Measurements from ENCODE around the gene LAMB4. TPM values are rescaled to one million over a fixed set of nuclear protein-coding genes. Genes with fewer than 3 reads are reported as not detected.

The LAMB4 gene
- total RNA-seq, 1 experiment from 2014 or later = 0.13 TPM

DNA sequence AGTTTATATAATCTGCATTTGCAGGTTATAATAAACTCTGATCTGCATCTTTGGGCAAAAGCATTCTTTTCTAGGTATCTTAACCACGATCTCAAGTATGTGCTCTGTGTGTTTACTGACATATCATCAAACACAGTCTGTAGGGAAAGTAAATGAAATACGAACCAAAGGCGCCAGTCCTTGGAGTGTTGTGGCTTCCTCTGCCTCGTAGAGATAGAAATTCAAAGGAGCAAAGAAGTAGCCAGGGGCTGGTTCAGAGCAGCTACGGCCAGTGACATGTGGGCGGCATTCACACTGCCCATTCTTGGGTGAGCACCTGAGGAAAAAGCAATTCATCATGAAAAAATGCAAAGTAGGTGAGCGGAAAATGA, 38.7 kb downstream of the LAMB4 start:
- peak in 1 of 2 experiments; percentile 14 for DNase-seq (ENCODE audit: low read depth in 1 of 2, low spot score in 2 of 2)
- Histone ChIP-seq H3K27me3 (replicated peaks) (no peaks in the 10 kb centered on the region), H3K4me3 (no peak overlapping the region), H3K9me3 (replicated peaks) (no peaks in the 10 kb centered on the region), H3K36me3 (no peaks in the 10 kb centered on the region), H3K27ac (no peak overlapping the region), H3K4me1 (replicated peaks) (peaks cover 43% of the 10 kb centered on the region)

DNA sequence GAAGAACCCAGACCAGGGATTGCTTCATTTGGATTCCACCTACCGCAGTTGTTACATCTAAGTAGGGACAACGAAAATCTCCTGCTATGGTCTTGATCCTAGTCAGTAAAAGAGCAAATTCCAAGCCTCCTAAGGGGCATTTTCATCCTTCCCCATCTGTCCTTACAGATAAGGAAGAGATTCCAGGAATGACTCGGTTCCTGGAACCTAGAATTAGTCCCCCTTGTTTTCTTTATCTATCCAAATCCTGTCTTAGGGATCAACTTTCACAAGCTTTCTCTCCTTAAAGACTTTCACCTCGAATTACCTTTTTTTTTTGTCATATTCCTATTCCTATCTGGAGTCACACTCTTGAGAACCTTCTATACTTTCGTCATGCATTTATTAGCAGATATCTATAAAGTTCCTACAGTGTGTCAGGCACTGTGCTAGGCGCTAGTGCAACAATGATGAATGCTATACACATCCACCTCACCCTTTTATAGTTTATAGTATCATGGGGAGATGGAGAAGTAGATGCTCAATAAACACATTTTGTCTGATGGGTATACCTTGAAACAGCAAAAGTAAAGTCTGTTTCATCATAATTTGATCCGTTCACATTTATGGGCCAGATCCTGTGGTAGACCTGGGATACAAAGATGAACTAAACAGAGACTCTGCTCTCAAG, 39.2 kb downstream of the LAMB4 start:
- no peak overlapping the region for H3K27ac ChIP-seq
- no peaks in the 10 kb centered on the region for H3K36me3 ChIP-seq
- no peak overlapping the region for H3K4me3 ChIP-seq
- H3K27me3 ChIP-seq (replicated peaks) = no peaks in the 10 kb centered on the region
- peaks cover 38% of the 10 kb centered on the region for H3K4me1 ChIP-seq (replicated peaks)
- no peak for DNase-seq (ENCODE audit: low read depth in 1 of 2, low spot score in 2 of 2)
- no peaks in the 10 kb centered on the region for H3K9me3 ChIP-seq (replicated peaks)

DNA sequence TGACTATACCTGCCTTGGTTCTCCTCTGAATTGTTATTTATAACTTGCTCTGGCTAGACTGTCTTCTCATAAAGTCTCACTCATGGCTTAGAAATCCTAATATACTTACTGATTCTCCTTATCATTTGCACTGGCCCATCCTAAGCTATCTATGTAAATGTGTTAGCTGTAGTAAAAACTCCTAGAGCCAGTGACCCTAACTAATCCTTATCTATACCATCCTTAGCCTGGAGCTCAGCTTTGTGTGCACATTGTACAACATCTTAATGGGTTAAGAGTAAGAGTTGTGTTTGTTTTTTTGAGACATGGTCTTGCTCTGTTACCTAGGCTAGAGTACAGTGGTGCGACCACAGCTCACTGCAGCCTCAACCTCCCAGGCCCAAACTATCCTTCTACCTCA, 40.8 kb downstream of the LAMB4 start:
- Histone ChIP-seq H3K4me1 (replicated peaks) (peaks cover 25% of the 10 kb centered on the region), H3K27ac (no peak overlapping the region), H3K36me3 (no peaks in the 10 kb centered on the region), H3K27me3 (replicated peaks) (no peaks in the 10 kb centered on the region), H3K9me3 (replicated peaks) (no peaks in the 10 kb centered on the region), H3K4me3 (no peak overlapping the region)
- no peak for DNase-seq (ENCODE audit: low read depth in 1 of 2, low spot score in 2 of 2)

DNA sequence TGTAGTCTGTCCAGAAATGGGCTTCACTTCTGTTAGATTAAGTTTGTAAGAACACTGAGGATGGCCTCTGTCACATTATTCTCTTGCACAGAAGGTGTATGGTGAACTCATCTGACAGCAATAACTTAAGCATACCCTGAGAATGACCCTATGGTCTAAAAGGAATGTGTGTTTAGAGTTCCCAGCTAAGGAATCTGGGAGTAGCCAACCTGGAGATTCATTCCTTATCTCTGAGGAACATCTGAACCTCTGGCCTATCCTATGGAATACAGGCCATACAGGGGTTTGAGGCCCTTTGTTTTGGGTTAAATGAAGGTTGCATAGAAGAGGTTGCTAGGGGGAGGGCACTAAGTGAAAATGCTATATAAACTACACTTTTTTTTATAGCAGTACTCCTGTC, 41.4 kb downstream of the LAMB4 start:
- Histone ChIP-seq H3K27ac (no peak overlapping the region), H3K9me3 (replicated peaks) (no peaks in the 10 kb centered on the region), H3K4me3 (no peak overlapping the region), H3K36me3 (no peaks in the 10 kb centered on the region), H3K4me1 (replicated peaks) (peaks cover 26% of the 10 kb centered on the region), H3K27me3 (replicated peaks) (no peaks in the 10 kb centered on the region)
- DNase-seq (ENCODE audit: low read depth in 1 of 2, low spot score in 2 of 2) = no peak

DNA sequence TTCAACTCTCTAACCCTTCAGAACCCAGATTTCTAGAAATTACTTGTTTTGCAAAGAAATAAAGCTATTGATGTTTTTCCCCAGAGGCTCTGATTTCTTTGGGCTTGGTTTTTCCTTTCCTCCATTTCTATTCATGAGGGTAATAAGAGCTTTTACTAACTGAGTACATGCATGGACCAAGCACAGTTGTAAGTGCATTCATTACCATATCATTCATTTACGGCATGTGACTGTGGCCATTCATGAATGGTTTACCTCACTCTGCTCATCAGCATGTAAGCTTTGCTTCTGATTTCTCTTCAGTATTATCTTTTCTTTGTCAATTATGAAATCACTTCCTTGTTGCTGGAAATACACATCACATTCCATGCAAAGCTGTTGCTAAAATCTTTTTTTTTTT, 42.4 kb downstream of the LAMB4 start:
- no peaks in the 10 kb centered on the region for H3K9me3 ChIP-seq (replicated peaks)
- peaks cover 23% of the 10 kb centered on the region for H3K4me1 ChIP-seq (replicated peaks)
- no peak overlapping the region for H3K4me3 ChIP-seq
- no peak overlapping the region for H3K27ac ChIP-seq
- DNase-seq (ENCODE audit: low read depth in 1 of 2, low spot score in 2 of 2) = no peak
- no peaks in the 10 kb centered on the region for H3K27me3 ChIP-seq (replicated peaks)
- no peaks in the 10 kb centered on the region for H3K36me3 ChIP-seq

DNA sequence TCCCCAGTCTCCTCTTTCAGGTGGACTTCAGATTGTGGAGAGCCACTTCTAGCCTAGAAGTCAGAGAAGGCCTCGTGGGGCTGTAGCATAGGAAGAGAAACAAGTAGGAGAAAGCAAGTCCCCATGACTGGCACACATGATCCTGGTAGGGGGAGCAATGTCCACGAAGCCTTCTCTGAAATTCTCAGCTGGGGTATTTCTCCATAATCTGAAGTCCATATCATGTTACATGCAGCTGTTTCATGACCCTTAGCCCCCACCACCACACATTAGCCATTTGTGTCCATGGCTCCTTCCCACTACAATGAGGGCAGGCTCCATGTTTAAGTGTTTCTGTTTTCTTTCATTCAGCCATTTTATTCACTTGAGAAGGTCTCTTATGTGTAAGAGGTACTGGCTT, 43.2 kb downstream of the LAMB4 start:
- Histone ChIP-seq H3K27ac (no peak overlapping the region), H3K27me3 (replicated peaks) (no peaks in the 10 kb centered on the region), H3K4me1 (replicated peaks) (peaks cover 23% of the 10 kb centered on the region), H3K9me3 (replicated peaks) (no peaks in the 10 kb centered on the region), H3K4me3 (no peak overlapping the region), H3K36me3 (no peaks in the 10 kb centered on the region)
- DNase-seq (ENCODE audit: low read depth in 1 of 2, low spot score in 2 of 2) = no peak

DNA sequence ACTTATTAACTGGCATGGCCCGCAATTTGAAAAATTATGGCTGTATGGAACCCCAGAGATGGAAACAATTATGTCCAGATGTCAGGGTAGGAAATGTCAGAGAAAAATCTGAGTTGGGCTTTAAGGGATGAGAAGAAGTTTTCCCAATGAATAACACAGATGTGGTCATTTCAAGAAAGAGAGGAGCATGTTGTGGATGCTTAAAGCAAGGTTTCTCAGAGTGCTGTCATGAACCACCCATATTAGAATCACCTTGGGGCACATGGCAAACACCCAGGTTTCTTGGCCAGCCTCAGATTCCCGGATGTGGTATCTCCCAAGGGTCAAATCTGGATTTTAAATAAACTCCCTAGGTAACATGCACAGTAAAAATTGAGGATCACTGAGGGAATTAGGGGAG, 43.6 kb downstream of the LAMB4 start:
- no peak for DNase-seq (ENCODE audit: low read depth in 1 of 2, low spot score in 2 of 2)
- no peaks in the 10 kb centered on the region for H3K36me3 ChIP-seq

DNA sequence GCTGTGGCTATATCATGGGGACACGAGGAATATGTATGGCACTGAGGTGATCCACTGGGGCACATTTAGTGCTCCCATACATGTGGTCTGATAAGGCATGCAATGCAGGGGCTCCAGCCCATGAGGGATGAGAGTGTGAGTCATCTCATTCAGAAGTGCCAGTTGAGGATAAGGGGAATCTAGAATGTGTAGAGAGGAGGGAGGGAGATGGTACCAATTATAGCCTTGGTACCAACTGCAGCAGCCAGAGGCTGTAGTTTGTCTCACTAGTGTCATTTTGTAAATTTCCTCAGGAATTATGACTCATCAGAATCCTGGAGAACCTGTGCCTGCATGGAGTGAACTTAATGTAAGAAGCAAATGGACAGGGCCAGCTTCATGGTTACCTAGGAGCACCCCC, 46.2 kb downstream of the LAMB4 start:
- DNase-seq (ENCODE audit: low read depth in 1 of 2, low spot score in 2 of 2) = peak in 1 of 2 experiments; percentile 41
- peaks cover 43% of the 10 kb centered on the region for H3K4me1 ChIP-seq (replicated peaks)
- no peaks in the 10 kb centered on the region for H3K9me3 ChIP-seq (replicated peaks)
- H3K36me3 ChIP-seq = no peaks in the 10 kb centered on the region
- no peak overlapping the region for H3K4me3 ChIP-seq
- no peaks in the 10 kb centered on the region for H3K27me3 ChIP-seq (replicated peaks)
- no peak overlapping the region for H3K27ac ChIP-seq

More for the DNA sequence above, 43.6 kb downstream of the LAMB4 start:
- Histone ChIP-seq H3K9me3 (replicated peaks) (no peaks in the 10 kb centered on the region), H3K4me1 (replicated peaks) (peaks cover 23% of the 10 kb centered on the region), H3K4me3 (no peak overlapping the region), H3K27me3 (replicated peaks) (no peaks in the 10 kb centered on the region), H3K27ac (no peak overlapping the region)

DNA sequence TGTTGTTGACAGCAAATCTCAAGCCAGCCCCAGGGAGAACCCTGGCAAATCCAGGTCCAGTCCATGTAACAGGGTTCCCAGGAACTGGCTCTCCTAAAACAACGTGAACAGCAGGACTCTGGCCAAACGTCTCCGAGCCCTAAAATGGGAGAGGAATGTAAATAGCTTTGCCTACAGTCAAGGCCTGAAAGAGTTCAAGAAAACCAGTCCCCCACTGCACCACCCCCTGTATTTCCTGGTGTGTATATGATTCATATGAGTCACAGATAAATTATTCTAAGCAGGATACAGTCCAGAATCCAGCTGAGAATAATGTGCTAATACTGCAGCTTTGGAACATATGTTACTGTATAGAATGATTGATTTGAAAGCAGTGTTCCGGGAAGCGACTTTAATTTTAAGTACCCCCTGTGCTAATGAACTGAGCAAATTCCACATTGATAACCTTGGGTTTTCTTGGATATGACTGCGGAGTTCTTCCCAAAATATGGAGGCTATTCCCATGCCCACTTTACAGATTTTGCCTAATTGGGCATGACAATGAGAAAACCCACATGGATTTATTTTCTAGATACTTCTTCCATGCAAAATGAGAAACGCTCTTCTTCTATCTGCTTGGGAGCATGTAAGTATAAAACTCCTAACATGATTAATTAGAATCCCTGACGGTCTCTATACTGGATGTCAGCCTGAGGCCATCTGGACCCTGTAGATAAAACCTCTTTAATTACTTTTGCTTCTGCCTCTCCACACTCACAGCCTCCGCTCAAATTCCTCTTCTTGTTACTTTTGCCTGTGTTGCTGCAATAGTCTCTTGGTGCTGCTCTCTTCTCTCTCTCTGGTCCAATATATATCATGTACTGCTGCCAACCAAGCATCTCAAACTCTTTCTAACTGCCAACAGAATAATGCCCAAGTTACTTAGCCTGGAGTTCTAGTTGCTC, 50.2 kb downstream of the LAMB4 start:
- Histone ChIP-seq H3K27ac (peak overlapping the region; percentile 72), H3K36me3 (no peaks in the 10 kb centered on the region), H3K4me3 (no peak overlapping the region), H3K4me1 (replicated peaks) (peaks cover 47% of the 10 kb centered on the region), H3K27me3 (replicated peaks) (no peaks in the 10 kb centered on the region), H3K9me3 (replicated peaks) (no peaks in the 10 kb centered on the region)
- peak; percentile 74 to 77 for DNase-seq (ENCODE audit: low read depth in 1 of 2, low spot score in 2 of 2)

DNA sequence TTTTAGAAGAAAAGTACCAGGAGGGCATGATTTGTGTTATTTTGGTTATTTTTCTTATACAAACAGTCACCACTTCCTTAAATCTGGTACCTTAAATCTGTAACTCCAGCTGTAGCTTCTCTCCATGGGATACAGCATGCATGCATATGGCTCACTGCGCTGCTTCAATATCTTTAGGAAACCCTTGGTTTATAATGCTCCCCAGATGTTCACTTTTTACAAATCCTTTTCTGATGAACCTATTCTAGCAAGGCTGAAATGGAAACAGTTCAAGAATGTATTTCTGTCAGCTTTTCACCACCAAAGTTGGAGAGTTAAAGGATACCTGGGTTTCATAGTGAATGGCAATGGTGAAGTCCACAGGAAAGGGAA, 50.9 kb downstream of the LAMB4 start:
- Histone ChIP-seq H3K27ac (peak overlapping the region; percentile 72), H3K4me1 (replicated peaks) (peaks cover 44% of the 10 kb centered on the region), H3K27me3 (replicated peaks) (no peaks in the 10 kb centered on the region), H3K9me3 (replicated peaks) (no peaks in the 10 kb centered on the region), H3K4me3 (no peak overlapping the region), H3K36me3 (no peaks in the 10 kb centered on the region)
- no peak for DNase-seq (ENCODE audit: low read depth in 1 of 2, low spot score in 2 of 2)

DNA sequence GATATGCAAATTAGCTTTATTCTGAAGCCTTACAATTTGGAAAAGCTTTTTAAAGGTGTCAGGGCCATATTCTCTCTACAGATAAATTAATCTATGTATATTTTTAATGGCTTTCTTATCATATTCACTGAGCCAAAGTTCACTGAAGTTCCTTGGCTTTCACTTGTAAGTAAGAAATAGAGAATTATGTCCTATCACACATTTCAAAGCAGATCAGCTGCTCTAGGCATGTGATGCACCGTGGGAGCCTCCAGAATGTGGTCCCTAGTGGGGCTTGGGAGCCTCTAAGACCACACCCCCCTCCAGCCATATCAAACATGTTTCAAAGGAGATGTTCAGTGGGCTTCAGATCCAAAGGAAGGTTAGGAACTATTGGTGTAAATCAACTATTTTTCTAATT, 51.5 kb downstream of the LAMB4 start:
- no peaks in the 10 kb centered on the region for H3K9me3 ChIP-seq (replicated peaks)
- H3K4me1 ChIP-seq (replicated peaks) = peaks cover 39% of the 10 kb centered on the region
- DNase-seq (ENCODE audit: low read depth in 1 of 2, low spot score in 2 of 2) = no peak
- no peak overlapping the region for H3K4me3 ChIP-seq
- H3K27me3 ChIP-seq (replicated peaks) = no peaks in the 10 kb centered on the region
- no peaks in the 10 kb centered on the region for H3K36me3 ChIP-seq
- peak overlapping the region; percentile 72; the same call in 1 of the 2 replicates for H3K27ac ChIP-seq

DNA sequence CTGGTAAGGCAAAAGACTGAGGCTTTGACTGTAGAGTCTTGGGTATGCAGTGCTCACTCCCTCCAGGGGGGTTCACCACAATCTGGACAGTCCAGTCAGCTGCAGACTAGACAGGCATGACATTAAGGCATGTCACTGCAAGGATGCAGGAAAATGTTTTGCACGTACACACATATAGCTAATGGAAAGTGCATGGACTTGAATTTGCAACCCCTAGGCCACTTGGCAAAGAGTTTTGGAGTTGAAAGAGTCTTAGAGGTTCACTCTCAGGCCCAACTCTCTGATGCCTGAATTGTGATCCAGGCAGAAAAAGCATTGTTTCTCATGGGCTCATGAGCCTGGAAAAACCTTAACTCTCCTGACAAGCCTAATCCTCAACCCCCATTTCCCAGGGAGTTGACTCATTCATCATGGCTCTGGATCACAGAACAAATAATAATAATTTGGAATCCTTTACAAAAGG, 51.9 kb downstream of the LAMB4 start:
- DNase-seq (ENCODE audit: low read depth in 1 of 2, low spot score in 2 of 2) = no peak
- no peak overlapping the region for H3K4me3 ChIP-seq

DNA sequence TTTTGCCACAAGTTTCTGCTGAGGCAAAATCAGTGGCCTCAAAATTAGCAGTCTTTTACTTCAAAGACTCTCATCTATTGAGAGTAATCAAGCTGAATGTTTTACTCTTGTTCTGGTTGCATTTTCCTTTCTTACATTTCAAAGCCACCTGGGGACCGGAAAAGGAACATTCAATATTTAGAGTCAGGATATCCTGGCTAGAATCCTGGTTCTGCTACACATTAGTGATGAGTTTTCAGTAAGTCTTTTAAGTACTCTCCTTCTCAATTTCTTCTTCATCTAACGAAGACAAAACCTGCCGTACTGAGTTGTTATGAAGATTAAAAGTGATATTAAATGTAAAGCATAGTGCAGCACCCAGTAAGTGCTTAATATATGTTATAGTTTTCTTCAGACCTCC, 52.5 kb downstream of the LAMB4 start:
- no peaks in the 10 kb centered on the region for H3K9me3 ChIP-seq (replicated peaks)
- H3K27ac ChIP-seq = no peak overlapping the region
- no peak for DNase-seq (ENCODE audit: low read depth in 1 of 2, low spot score in 2 of 2)
- no peak overlapping the region for H3K4me3 ChIP-seq
- H3K27me3 ChIP-seq (replicated peaks) = no peaks in the 10 kb centered on the region
- peaks cover 37% of the 10 kb centered on the region for H3K4me1 ChIP-seq (replicated peaks)
- H3K36me3 ChIP-seq = no peaks in the 10 kb centered on the region

More for the DNA sequence above, 51.9 kb downstream of the LAMB4 start:
- H3K27me3 ChIP-seq (replicated peaks) = no peaks in the 10 kb centered on the region
- no peak overlapping the region for H3K27ac ChIP-seq
- H3K36me3 ChIP-seq = no peaks in the 10 kb centered on the region
- H3K9me3 ChIP-seq (replicated peaks) = no peaks in the 10 kb centered on the region
- peaks cover 37% of the 10 kb centered on the region for H3K4me1 ChIP-seq (replicated peaks)

DNA sequence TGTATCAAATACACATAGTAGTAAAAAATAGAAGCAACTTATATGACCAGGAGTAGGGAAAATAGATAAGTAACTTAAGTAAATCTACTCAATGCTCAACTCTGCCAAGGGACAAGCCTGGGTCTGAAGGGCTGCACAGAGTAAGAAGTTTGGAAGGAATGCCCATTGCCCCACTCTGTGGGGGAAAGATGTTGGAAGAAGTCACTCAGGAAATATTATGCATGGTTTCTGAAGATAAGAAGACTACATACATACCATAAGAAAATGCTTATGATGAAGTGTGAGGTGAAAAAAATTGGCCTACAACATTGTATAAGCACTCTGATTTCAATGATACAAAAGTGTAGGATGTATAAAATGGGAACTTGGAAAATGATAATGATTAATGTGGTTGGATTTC, 54.0 kb downstream of the LAMB4 start:
- no peak overlapping the region for H3K27ac ChIP-seq
- H3K36me3 ChIP-seq = no peaks in the 10 kb centered on the region
- peaks cover 32% of the 10 kb centered on the region for H3K4me1 ChIP-seq (replicated peaks)
- no peak for DNase-seq (ENCODE audit: low read depth in 1 of 2, low spot score in 2 of 2)
- H3K27me3 ChIP-seq (replicated peaks) = no peaks in the 10 kb centered on the region
- H3K9me3 ChIP-seq (replicated peaks) = no peaks in the 10 kb centered on the region
- H3K4me3 ChIP-seq = no peak overlapping the region

All from SJSA1 (cell line).